ENCODE data around the gene CCNG1. TPM values are rescaled to one million over a fixed set of nuclear protein-coding genes. Genes with fewer than 3 reads are reported as not detected.
"Not testable (repeated sequence)": the region's sequence is repeated elsewhere in the genome, so short reads cannot be mapped to it uniquely, and the experiment has no call there.

CCNG1 gene
- total RNA-seq, 1 donor from 2014 or later, result 118 TPM

GRCh38 chr5:163453705-163454104 is 16.3 kb downstream of the CCNG1 start:
- H3K27me3 ChIP-seq, result no peaks in the 10 kb centered on the region
- no peaks in the 10 kb centered on the region for H3K9me3 ChIP-seq
- H3K4me1 ChIP-seq, result peaks cover 9% of the 10 kb centered on the region
- intact Hi-C loops (cut with DNase I), result no loop called here
- no peak overlapping the region for H3K4me3 ChIP-seq
- no peak overlapping the region for H3K27ac ChIP-seq
- H3K36me3 ChIP-seq, result peaks cover 49% of the 10 kb centered on the region
- ATAC-seq (no peak), DNase-seq (no peak)
- no peak for TF ChIP-seq CTCF (IDR thresholded peaks at IDR 0.05)

- ATAC-seq; intact Hi-C loops (cut with DNase I); H3K9me3 ChIP-seq; DNase-seq; H3K27me3 ChIP-seq; H3K27ac ChIP-seq; H3K4me3 ChIP-seq: not testable (repeated sequence)
- H3K36me3 ChIP-seq, result peaks cover 41% of the 10 kb centered on the region
- peaks cover 14% of the 10 kb centered on the region for H3K4me1 ChIP-seq
Observed at GRCh38 chr5:163455406-163455805, 18.0 kb downstream of the CCNG1 start.

GRCh38 chr5:163456029-163456589 is 18.7 kb downstream of the CCNG1 start:
- DNase-seq (no peak), ATAC-seq (no peak)
- H3K27ac ChIP-seq, result no peak overlapping the region
- no peaks in the 10 kb centered on the region for H3K27me3 ChIP-seq
- no peak for TF ChIP-seq CTCF (IDR thresholded peaks at IDR 0.05)
- peaks cover 41% of the 10 kb centered on the region for H3K36me3 ChIP-seq
- no peaks in the 10 kb centered on the region for H3K9me3 ChIP-seq
- H3K4me1 ChIP-seq, result peaks cover 19% of the 10 kb centered on the region
- H3K4me3 ChIP-seq, result no peak overlapping the region
- intact Hi-C loops (cut with DNase I), result no loop called here

- H3K27ac ChIP-seq, result no peak overlapping the region
Observed at GRCh38 chr5:163456840-163457239, 19.4 kb downstream of the CCNG1 start.

GRCh38 chr5:163458778-163459385 is 21.5 kb downstream of the CCNG1 start:
- no peak for ATAC-seq
- Histone ChIP-seq H3K9me3 (no peaks in the 10 kb centered on the region), H3K27ac (peak overlapping the region; percentile 97), H3K27me3 (no peaks in the 10 kb centered on the region), H3K4me1 (peaks cover 20% of the 10 kb centered on the region), H3K4me3 (peak overlapping the region; percentile 70), H3K36me3 (peaks cover 25% of the 10 kb centered on the region)
- no peak for TF ChIP-seq CTCF (IDR thresholded peaks at IDR 0.05)
- intact Hi-C loops (cut with DNase I), result no loop called here
- DNase-seq, result no peak

More at GRCh38 chr5:163456840-163457239, 19.4 kb downstream of the CCNG1 start:
- intact Hi-C loops (cut with DNase I), result no loop called here
- no peaks in the 10 kb centered on the region for H3K27me3 ChIP-seq
- no peaks in the 10 kb centered on the region for H3K9me3 ChIP-seq
- H3K36me3 ChIP-seq, result peaks cover 41% of the 10 kb centered on the region
- peaks cover 20% of the 10 kb centered on the region for H3K4me1 ChIP-seq
- ATAC-seq (no peak), DNase-seq (no peak)
- TF ChIP-seq CTCF (IDR thresholded peaks at IDR 0.05), result no peak
- no peak overlapping the region for H3K4me3 ChIP-seq

GRCh38 chr5:163459462-163459818 is 22.0 kb downstream of the CCNG1 start:
- Histone ChIP-seq H3K27ac (peak overlapping the region; percentile 97), H3K36me3 (peaks cover 19% of the 10 kb centered on the region), H3K4me3 (peak overlapping the region; percentile 70), H3K27me3 (no peaks in the 10 kb centered on the region), H3K9me3 (no peaks in the 10 kb centered on the region), H3K4me1 (peaks cover 20% of the 10 kb centered on the region)
- no peak for TF ChIP-seq CTCF (IDR thresholded peaks at IDR 0.05)
- no peak for DNase-seq
- no peak for ATAC-seq
- intact Hi-C loops (cut with DNase I), result no loop called here

Measured in upper lobe of right lung (tissue), 1 donor.